ENCODE results near the gene MLXIP.

MLXIP gene

DNA sequence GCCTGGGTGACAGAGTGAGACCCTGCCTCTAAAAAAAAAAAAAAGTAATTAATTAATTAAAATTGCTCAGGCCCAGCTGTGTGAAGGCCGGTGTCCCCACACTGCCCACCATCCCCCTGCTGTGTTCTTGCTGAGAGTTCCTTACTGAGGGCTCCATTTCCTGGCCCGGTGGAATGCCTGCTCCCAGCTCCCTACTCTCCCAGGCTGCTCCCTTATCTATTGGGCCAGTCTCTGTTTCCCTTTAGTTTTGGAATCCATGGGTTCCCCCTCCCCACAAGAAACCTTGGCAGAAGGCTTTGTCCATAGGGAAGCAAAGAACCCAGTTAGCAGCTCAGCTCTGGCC lies 19.0 kb downstream of the MLXIP start:
- no peak for TF ChIP-seq SIN3A (IDR thresholded peaks at IDR 0.05; ENCODE audit: borderline replicate concordance, insufficient read depth, low read length)
- no peak for TF ChIP-seq REST (IDR thresholded peaks at IDR 0.05; ENCODE audit: insufficient read depth in 1 of 2, low read depth in 2 of 2, low read length in 2 of 2)
- TF ChIP-seq POLR2AphosphoS5 (IDR thresholded peaks at IDR 0.05; ENCODE audit: low read depth, low read length), result no peak
- no peak for TF ChIP-seq TAF1 (IDR thresholded peaks at IDR 0.05; ENCODE audit: borderline replicate concordance, insufficient read depth, low read length)
- TF ChIP-seq FOXP2 (optimal IDR thresholded peaks at IDR 0.05; ENCODE audit: borderline replicate concordance, extremely low read depth, extremely low read length, insufficient read depth), result no peak

DNA sequence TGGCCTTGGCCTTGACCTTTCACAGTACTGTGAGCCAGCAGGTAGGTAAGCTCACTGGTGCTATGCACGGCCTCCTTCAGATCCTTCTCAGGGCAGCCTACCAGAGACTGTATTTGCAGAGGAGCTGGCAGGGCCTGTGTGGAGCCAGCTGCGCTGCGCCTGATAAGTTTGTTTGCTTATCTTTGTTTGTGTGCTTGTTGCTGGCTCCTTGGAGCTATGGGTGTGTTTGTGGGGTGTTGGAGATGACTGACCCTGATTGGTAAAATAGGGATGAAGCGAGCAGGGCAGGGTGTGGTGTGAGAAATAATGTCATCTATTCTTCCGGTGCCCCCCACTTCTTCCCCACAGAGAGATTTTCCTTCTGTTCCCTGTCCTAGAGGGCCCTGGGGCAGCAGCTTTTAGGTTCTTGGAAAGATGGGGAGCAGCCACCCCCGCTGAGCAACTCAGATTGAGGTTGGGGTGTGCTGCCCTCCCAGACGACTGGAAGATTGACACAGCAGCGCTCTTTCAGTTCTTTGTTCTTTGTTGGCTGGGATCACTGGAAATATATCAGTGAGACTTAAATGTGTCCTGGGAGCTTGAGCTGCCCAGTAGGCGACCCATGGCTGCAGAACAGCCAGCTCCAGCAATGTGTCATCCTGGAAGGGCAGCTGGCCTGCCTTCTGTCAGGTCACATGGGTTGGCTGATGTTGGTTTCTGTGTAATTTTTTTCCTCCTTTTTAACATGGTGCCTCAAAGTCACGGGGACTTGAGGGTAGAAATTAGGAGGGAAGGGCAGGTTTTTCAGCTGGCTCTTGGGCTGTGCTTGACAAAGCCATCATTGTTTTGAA lies 19.6 kb downstream of the MLXIP start:
- TF ChIP-seq TAF1 (IDR thresholded peaks at IDR 0.05; ENCODE audit: borderline replicate concordance, insufficient read depth, low read length), result no peak
- no peak for TF ChIP-seq FOXP2 (optimal IDR thresholded peaks at IDR 0.05; ENCODE audit: borderline replicate concordance, extremely low read depth, extremely low read length, insufficient read depth)
- no peak for TF ChIP-seq REST (IDR thresholded peaks at IDR 0.05; ENCODE audit: insufficient read depth in 1 of 2, low read depth in 2 of 2, low read length in 2 of 2)
- no peak for TF ChIP-seq SIN3A (IDR thresholded peaks at IDR 0.05; ENCODE audit: borderline replicate concordance, insufficient read depth, low read length)
- no peak for TF ChIP-seq POLR2AphosphoS5 (IDR thresholded peaks at IDR 0.05; ENCODE audit: low read depth, low read length)

DNA sequence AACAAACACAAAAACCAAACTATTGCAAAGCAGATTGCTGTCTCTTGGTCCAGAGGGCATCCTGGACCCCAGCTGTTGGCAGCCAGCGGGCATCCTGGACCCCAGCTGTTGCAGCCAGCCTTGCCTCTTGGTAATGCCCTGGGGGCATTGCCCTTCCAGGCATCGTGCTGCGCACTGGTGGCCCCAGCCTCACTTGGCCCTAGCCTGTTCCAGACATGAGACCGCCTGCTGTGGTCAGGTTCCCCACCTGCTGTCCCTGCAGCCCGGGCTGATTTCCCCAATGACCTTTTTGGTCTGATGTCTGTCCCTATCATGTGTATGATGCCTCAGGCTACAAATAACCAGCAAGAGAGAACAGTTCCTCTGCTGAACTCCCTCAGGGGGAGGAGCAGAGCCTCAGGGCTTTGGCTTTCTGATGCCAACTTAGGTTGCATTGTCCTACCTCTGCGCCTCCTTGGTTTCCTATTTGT lies 20.8 kb downstream of the MLXIP start:
- TF ChIP-seq REST (IDR thresholded peaks at IDR 0.05; ENCODE audit: insufficient read depth in 1 of 2, low read depth in 2 of 2, low read length in 2 of 2) (no peak), SIN3A (IDR thresholded peaks at IDR 0.05; ENCODE audit: borderline replicate concordance, insufficient read depth, low read length) (no peak), TAF1 (IDR thresholded peaks at IDR 0.05; ENCODE audit: borderline replicate concordance, insufficient read depth, low read length) (no peak), POLR2AphosphoS5 (IDR thresholded peaks at IDR 0.05; ENCODE audit: low read depth, low read length) (no peak), FOXP2 (optimal IDR thresholded peaks at IDR 0.05; ENCODE audit: borderline replicate concordance, extremely low read depth, extremely low read length, insufficient read depth) (no peak)

DNA sequence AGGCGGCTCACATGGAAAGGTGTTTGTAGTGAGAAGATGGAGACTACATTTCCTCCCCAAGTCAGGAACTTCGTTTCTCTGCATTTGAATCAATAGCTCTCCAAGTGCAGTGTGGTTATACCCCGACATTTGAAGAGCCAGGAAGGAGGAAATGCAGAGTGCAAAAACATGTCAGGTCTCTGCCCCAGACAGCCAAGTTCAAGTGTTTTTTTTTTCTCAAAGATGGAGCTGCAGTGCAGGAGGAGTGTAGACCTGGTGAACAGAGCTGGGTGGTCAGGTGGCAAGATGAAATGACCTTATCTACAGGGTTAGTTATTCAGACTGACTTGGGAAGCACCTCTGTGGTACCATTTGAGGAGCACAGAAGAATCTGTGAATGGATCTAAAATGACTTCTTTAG lies 21.3 kb downstream of the MLXIP start:
- TF ChIP-seq REST (IDR thresholded peaks at IDR 0.05; ENCODE audit: insufficient read depth in 1 of 2, low read depth in 2 of 2, low read length in 2 of 2) (no peak), POLR2AphosphoS5 (IDR thresholded peaks at IDR 0.05; ENCODE audit: low read depth, low read length) (no peak), FOXP2 (optimal IDR thresholded peaks at IDR 0.05; ENCODE audit: borderline replicate concordance, extremely low read depth, extremely low read length, insufficient read depth) (no peak), SIN3A (IDR thresholded peaks at IDR 0.05; ENCODE audit: borderline replicate concordance, insufficient read depth, low read length) (no peak), TAF1 (IDR thresholded peaks at IDR 0.05; ENCODE audit: borderline replicate concordance, insufficient read depth, low read length) (no peak)

All from PFSK-1 (cell line).